ENCODE results near the gene G0S2. TPM values are rescaled to one million over a fixed set of nuclear protein-coding genes. Genes with fewer than 3 reads are reported as not detected.

The G0S2 gene
- total RNA-seq, 1 donor from 2014 or later, result 0.79 TPM

DNA sequence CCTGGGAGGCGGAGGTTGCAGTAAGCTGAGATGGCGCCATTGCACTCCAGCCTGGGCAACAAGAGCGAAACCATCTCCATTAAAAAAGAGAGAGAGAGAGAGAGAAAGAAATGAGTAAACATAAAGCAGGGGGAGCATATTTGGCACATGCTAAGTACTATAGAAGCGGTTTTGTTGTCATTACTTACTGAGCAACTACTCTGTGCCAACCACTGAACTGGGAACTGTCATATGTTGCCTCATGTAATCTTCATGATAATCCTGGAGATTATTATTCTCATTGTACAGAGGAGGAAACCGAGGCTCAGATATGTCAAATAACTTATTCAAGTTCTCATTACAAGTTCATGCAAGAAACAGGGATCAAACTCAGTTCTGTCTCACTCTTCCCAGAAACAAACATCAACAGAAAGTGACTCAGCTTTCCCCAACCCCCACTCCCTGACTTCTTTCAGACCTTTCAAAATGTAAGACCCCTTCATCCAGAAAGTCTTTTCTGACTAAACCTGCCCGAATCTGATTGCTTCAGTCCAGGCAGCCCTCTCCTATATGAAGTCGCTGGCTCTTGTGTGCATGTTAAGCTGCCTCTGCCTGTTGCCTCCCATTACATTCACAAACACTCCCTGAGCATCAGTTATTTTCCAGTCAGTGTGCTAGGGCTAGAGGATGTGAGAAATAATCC is 46.5 kb upstream of the G0S2 start:
- no peak overlapping the region for H3K4me3 Mint-ChIP-seq (ENCODE audit: low read depth)
- TF ChIP-seq, protein P1, sequence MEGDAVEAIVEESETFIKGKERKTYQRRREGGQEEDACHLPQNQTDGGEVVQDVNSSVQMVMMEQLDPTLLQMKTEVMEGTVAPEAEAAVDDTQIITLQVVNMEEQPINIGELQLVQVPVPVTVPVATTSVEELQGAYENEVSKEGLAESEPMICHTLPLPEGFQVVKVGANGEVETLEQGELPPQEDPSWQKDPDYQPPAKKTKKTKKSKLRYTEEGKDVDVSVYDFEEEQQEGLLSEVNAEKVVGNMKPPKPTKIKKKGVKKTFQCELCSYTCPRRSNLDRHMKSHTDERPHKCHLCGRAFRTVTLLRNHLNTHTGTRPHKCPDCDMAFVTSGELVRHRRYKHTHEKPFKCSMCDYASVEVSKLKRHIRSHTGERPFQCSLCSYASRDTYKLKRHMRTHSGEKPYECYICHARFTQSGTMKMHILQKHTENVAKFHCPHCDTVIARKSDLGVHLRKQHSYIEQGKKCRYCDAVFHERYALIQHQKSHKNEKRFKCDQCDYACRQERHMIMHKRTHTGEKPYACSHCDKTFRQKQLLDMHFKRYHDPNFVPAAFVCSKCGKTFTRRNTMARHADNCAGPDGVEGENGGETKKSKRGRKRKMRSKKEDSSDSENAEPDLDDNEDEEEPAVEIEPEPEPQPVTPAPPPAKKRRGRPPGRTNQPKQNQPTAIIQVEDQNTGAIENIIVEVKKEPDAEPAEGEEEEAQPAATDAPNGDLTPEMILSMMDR (IDR thresholded peaks at IDR 0.05; ENCODE audit: unreplicated experiment), result no peak
- no peaks in the 10 kb centered on the region for H3K4me1 Mint-ChIP-seq (ENCODE audit: low read depth)
- H3K27ac Mint-ChIP-seq, result no peak overlapping the region
- no peaks in the 10 kb centered on the region for H3K9me3 Mint-ChIP-seq (ENCODE audit: low read depth)
- no peak for DNase-seq (ENCODE audit: low spot score, unreplicated experiment)
- H3K27me3 Mint-ChIP-seq, result peaks cover 19% of the 10 kb centered on the region
- no peaks in the 10 kb centered on the region for H3K36me3 Mint-ChIP-seq (ENCODE audit: insufficient read depth)

GRCh38 chr1:209629621-209630382 is 45.4 kb upstream of the G0S2 start:
- DNase-seq (ENCODE audit: low spot score, unreplicated experiment), result no peak
- Mint-ChIP-seq H3K27me3 (peaks cover 12% of the 10 kb centered on the region), H3K36me3 (ENCODE audit: insufficient read depth) (no peaks in the 10 kb centered on the region), H3K4me1 (ENCODE audit: low read depth) (no peaks in the 10 kb centered on the region), H3K4me3 (ENCODE audit: low read depth) (no peak overlapping the region), H3K27ac (no peak overlapping the region), H3K9me3 (ENCODE audit: low read depth) (no peaks in the 10 kb centered on the region)
- TF ChIP-seq, protein P1 (IDR thresholded peaks at IDR 0.05; ENCODE audit: unreplicated experiment), result no peak

GRCh38 chr1:209630383-209631225 is 44.6 kb upstream of the G0S2 start:
- no peak overlapping the region for H3K4me3 Mint-ChIP-seq (ENCODE audit: low read depth)
- no peaks in the 10 kb centered on the region for H3K4me1 Mint-ChIP-seq (ENCODE audit: low read depth)
- TF ChIP-seq, protein P1 (IDR thresholded peaks at IDR 0.05; ENCODE audit: unreplicated experiment), result no peak
- H3K36me3 Mint-ChIP-seq (ENCODE audit: insufficient read depth), result no peaks in the 10 kb centered on the region
- H3K9me3 Mint-ChIP-seq (ENCODE audit: low read depth), result no peaks in the 10 kb centered on the region
- peaks cover 12% of the 10 kb centered on the region for H3K27me3 Mint-ChIP-seq
- no peak overlapping the region for H3K27ac Mint-ChIP-seq
- no peak for DNase-seq (ENCODE audit: low spot score, unreplicated experiment)

DNA sequence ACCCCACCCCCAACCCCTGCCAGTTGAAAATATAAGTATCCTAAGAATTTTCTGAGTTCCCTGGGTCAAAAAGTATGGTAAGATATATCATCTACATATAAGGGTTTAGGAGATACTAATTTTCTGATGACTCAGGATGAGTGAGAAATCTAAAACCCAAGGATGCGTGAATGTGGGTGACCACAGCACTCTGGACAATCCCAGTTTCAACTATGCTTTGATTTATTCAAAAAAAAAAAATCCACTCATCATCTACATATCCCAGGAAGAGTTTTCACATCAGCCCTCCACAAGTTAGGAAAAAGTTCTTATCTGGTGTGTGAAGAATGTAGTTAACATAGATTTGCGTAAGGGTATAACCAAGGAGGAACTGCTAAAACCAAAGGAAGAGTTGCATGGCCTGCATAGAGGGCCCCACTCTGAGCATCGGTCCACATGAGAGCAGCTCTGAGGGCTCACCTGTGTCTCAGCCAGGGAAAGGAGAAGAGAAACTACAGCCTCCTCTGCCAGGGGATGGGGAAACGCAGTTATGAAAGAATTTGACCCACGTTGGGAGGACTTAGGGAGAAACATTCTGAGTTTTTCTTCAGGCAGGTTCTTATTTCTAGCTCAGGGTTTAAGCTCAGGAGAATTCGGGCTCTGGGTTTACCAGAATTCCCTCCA is 41.7 kb upstream of the G0S2 start:
- peaks cover 13% of the 10 kb centered on the region for H3K27me3 Mint-ChIP-seq
- no peaks in the 10 kb centered on the region for H3K4me1 Mint-ChIP-seq (ENCODE audit: low read depth)
- TF ChIP-seq, protein P1 (IDR thresholded peaks at IDR 0.05; ENCODE audit: unreplicated experiment), result no peak
- H3K27ac Mint-ChIP-seq, result no peak overlapping the region
- H3K36me3 Mint-ChIP-seq (ENCODE audit: insufficient read depth), result no peaks in the 10 kb centered on the region
- no peak for DNase-seq (ENCODE audit: low spot score, unreplicated experiment)
- H3K9me3 Mint-ChIP-seq (ENCODE audit: low read depth), result no peaks in the 10 kb centered on the region
- no peak overlapping the region for H3K4me3 Mint-ChIP-seq (ENCODE audit: low read depth)

All from progenitor cell of endocrine pancreas (in vitro differentiated cells).